Hematopoietic multipotent progenitor cell (in vitro differentiated cells): ENCODE measurements around the gene U2AF2. TPM values are rescaled to one million over a fixed set of nuclear protein-coding genes. Genes with fewer than 3 reads are reported as not detected.

ENCODE experiments used
- DNase-seq, 3 donors: peaks; one replicate each; pipeline ENCODE4 v3.0.0-alpha.2; 2011 to 2015; ENCODE audit warnings: low read depth in 2 of 3, low spot score in 2 of 3
- total RNA-seq: library from RNA; depleted of rRNA; stranded (reverse); fragments of >200 nt; gene quantifications from one replicate; pipeline ENCODE4 v1.2.3, GENCODE V29; 2012

U2AF2 gene
- total RNA-seq, 1 donor, result 158 TPM

DNA sequence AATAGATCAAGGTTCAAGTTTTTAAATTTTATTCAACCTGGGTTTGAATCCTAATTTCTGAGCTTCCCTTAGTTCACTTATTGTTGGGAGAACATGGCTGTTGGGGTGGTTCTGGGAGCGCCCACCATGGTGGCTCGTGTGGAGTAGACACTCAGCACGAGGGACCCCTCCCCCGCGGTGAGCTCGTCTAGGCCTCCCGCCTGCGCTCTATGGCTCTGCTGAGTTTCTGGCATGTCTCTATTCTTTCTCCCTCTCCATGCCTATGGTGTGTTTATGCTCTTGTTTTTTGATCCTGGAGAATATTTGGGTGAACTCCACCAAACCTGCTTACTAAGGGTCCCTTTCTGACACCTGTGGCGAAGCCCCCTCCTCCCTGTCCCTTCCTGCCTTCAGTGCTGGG is 18.6 kb downstream of the U2AF2 start:
- no peak for DNase-seq

DNA sequence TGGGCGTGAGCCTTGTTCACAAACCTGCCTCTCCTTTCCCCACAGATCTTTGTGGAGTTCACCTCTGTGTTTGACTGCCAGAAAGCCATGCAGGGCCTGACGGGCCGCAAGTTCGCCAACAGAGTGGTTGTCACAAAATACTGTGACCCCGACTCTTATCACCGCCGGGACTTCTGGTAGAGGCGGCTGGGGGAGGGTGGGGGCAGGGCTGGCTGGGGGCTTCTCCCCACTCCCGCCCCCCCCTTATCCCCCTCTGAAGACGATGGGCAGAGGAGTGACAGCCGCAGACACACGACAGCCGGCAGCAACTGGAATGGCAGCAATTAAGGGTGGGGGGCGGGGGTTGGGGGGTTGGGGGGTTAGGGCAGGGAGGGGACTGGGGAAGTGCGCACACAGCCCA is 19.1 kb downstream of the U2AF2 start:
- DNase-seq, result no peak

DNA sequence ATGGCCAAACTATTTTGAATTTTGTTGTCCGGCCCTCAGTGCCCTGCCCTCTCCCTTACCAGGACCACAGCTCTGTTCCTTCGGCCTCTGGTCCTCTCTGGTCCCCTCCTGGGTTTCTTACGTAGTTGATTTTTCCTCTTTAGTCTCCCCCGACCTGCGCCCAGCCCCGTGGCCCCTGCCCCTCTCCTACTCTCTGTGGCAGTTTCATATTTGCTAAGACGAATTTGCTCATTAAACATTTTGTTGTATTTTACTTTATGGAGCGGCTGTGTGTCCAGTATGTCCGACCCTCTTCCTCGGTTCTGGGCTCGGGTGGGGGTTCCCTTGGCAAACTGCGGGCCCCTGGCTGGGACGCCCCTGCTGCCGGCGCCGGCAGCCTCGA is 19.6 kb downstream of the U2AF2 start:
- no peak for DNase-seq

DNA sequence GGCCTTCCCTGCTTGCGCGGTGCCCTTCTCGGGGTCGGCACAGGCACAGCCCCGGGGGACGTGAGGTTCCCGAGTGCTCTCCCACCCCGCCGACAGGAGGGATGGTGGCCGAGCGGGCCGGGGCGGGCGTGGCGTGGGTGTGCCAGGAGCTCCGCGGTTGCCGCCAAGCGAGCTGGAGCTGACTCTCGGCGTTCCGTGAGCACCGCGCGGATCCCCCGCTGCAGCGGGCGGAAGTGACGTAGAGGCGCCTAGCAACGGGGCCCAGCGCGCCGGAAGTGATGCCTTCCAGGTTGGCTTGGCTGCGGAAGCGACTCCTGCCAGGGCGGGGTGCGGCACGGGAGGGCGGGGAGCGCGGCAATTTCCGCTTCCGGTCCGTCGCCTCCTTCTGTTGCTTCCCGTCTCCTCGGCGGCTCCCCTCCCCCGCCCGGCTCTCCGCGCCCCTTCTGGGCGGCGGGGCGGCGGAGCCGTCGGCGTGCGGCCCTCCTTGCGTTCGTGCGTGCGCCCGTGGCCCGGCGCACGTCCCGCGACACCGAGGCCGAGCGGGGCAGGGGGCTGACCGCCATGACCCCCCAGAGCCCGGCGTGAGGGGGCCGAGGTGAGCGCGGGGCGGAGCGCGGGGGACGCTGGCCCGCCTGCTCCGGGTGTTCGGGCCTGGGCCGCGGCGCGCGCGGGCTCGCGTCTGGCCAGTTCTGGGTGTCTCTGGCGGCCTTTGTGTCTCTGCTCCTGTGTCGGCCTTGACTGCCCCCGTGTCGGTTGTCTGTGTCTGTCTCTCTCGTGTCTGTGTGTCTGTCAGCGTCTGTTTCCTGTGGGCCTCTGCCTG is 20.2 kb downstream of the U2AF2 start, which contains the start of gene EPN1:
Gene EPN1, plus strand, starts transcription at position 386 of the 820 bp plus-strand sequence. CDS start 3,402 bp downstream, outside the sequence.
- peak; percentile 94 to 98 (median 97) for DNase-seq

DNA sequence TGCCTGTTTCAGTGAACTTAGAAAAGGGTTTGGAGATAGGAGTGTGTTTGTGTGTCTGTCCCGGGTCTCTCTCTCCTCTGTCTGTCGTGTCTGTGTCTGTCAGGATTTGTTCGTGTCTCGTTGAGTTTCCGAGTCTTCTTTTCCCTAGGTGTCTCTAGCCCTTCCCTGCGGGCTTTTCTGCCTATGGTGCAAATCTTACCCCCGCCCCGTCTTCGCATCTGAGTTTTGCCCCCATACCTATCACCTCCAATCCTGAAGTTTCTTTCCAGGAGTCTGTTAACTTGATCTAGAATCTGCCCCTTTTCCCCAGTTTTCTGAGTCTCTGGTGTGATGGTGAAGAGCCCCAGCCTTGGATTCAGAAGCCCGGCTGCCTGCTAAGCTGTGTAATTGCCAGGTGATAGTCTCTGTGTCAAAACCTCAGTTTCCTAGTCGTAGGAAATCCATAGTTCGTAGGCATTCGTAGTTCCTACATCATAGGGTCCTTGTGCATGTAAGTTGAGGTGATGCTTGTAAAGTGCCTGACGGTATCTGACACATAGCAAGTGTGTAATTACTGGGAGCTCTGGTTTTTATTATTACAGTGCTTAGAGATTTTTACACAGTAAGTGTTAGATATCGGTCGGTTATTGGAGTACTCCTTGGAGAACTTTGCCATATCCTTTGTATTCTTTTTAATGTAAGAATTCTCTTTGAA is 21.0 kb downstream of the U2AF2 start:
- no peak for DNase-seq

DNA sequence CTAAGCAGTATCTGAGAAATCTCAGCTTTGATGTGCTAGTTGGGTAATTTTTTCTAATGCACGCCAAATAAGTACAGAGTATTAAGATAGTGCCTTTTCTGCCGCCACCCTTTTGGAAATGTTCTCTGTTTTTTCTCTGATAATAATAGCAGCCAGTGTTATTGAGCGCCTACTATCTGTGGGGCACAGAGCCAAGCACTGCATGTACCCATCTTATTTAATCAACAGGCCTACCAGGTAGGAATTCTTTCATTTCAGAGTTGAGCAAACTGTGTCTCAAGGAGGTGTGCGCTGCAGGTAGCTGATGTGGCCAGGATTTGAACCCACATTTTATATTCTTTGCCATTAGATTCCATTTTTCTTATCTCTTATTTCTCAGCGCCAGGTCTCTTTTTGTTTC is 21.5 kb downstream of the U2AF2 start:
- DNase-seq, result no peak

DNA sequence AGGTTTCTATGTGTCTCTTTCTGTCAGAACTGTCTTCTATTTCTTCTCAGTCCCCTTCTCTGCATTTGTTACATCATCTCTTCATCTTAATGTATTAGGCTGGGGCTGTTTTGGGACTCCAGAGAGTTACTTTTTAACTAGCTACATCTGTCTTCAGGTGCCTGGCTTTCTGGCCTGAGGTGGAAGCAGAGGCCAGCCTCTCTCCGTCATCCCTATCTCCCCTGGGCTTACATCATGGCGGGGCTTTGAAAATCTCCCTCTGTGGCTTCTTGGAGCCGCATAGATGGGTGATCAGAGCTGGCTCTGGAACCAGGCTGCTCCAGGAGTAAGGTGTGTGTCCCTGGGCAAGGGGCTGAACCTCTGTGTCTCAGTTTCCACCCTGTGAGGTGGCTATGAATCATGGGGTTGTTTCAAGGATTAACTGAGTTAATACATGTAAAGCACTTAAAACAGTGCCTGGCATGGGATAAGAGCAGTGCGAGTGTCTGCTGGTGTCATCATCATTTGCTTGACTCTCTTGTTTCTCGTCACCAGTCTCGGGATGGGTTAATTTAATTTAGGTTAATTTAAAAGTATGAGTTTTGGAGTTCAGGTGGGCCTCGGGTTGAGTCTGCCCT is 22.2 kb downstream of the U2AF2 start:
- DNase-seq, result no peak

DNA sequence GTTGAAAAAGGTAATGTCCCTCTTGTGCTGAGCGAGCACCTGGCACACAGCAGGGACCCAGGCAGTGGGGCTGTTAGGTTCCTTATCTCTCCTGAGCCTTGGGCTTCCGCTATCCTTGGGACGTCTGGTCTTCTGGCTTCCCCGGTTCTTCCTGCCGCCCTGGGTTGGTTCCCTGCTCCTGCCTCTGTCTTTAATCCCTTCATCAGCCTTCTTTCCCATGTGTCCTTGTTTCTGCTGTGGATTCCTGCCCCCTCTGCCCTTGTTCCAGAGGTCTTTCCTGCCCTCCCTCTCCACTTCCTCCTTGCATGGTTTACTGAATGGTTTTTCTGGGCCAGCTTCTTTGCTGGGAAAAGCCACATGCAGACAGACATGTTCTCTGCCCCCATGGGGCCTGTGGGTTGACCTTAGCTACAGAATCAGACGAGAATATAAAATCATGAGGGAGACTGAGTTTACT is 22.8 kb downstream of the U2AF2 start:
- DNase-seq, result no peak

DNA sequence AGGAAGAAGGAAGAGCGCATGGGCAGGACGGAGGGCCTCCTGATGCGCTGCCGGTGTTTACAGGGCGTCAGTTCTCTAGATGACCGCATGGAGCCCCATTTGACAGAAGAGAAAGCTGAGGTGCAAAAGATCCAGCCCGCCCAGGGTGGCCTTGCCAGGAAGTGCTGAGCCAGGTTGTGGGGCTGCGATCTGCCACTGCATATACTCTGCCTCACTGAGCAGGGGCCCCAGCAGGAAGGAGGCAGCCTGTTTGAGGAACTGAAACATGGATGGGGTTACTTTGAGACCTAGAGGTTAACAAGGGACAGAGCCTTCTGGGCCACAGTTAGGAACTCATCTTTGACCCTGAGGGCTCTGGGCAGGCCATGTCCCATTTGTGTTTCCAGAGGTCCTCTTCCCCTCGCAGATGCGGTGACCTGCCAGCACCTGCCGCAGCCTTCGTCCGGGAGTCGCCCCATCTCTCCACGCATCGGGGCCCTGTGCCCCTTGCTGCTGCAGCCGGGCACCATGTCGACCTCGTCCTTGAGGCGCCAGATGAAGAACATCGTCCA is 23.4 kb downstream of the U2AF2 start:
- peak in 2 of 3 donors; percentile 14 to 16 for DNase-seq

DNA sequence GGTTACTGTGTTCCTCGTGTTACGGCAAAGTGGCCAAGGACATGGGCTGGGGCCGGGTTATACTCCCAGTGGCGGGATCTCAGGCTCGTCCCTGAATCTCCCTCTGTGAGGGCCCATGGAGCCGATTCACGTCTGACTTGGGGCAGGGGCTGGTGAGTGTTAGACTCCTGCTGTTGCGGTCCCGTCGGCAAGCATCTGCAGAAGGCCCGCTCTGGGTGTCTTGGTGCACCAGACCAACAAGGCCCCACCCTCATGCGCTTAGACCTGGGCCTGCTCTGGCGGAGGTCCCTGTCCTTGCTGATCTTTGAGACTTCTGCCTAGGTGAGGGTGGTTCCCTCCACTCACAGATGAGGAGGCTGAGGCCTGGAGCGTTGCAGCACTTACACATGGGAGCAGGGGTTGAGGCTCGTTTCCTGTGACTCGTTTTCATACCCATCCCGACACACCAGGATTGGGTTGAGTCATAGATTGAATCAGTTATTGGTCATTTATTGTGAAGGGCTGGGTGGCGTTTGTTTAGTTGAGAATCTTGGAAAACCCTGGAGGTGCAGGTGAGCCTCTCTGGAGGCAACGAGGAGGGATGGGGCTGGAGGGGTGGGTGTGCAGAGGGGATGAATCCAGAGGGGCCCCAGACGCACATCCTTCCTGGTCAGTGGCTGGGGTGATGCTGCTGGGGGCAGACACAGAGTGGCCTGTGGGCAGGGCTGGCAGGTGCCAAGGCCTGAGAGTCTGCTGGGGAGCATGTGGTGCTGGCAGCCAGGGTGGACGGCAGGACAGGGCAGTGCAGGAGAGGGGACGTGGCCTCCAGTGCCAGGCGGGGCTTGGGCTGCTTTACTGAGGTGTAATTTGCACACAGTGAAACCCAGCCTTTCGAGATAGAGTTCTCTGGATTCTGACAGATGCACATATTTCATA is 24.8 kb downstream of the U2AF2 start:
- no peak for DNase-seq

DNA sequence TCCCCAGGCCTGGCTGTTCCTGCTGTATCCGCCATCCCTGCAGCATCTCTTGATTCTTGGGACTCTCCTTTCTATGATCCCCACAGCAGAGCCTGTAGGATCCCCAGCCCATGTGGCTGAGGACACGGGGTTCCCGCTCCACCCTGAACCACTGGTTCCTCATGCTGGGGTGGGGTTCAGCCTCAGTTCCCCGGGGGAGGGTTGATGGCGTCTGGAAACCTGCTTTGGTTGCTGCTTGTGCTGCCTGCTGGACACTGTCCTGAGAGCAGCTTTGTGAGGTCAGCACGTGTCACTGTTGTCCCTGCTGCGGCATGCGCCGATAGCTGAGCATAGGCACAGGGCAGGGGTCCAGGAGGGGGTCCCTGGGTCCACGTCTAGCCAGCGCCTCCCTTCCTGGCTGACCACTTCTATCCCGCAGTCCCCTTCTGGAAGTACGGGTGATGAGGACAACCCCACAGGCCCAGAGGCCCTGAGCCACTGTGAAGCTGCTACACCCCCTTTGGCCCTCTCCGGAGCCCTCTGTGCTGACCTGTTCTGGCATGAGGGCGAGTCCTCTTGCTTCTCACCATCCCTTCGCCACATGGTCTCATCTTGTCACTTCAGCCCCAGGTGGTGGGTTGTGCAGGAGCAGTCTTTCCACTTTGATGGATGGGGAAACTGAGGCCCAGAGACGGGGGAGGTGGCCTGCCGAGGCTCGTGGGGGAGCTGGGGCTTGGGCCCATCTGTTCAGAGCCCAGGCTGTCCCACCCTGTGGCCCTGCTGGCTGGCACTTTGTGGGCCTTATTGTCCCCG is 25.7 kb downstream of the U2AF2 start:
- DNase-seq, result no peak

DNA sequence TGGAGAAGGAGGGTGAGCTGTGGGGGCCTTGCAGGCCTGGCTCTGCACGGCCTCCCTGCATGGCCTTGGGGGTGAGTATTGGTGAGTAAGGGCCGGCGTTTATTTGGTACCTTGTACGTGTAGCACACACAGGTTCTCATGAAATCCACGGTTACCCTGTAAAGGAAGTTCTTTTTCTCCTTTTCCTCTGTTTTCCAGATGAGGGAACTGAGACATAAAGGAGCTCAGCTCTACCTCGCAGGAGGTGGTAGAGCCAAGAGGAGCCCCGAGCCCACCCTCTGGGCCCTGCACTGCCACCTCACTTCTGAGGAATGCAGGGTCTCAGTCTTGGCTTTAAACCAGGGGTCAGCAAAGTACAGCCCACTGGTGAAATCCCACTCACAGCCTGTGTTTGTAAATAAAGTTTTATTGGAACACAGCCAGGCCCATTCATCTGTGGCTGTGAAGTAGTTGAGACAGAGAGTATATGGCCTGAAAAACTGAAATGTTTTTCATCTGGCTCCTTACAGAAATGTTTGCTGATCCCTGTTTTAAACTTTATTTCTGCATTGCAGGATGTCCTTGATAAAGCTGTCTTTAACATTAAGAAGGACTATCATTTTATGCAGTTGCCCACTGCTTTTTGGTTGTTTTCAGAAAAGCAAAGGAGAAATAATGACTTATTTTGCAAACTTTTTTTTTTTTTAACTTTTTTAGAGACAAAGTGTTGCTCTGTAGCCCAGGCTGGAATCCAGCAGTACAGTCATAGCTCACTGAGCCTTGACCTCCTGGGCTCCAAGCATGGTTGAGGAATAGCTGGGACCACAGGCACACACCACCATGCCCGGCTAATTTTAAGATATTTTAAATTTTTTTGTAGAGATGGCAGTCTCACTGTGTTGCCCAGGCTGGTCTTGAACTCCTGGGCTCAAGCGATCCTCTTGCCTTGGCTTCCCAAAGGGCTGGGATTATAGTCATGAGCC is 26.6 kb downstream of the U2AF2 start:
- no peak for DNase-seq

DNA sequence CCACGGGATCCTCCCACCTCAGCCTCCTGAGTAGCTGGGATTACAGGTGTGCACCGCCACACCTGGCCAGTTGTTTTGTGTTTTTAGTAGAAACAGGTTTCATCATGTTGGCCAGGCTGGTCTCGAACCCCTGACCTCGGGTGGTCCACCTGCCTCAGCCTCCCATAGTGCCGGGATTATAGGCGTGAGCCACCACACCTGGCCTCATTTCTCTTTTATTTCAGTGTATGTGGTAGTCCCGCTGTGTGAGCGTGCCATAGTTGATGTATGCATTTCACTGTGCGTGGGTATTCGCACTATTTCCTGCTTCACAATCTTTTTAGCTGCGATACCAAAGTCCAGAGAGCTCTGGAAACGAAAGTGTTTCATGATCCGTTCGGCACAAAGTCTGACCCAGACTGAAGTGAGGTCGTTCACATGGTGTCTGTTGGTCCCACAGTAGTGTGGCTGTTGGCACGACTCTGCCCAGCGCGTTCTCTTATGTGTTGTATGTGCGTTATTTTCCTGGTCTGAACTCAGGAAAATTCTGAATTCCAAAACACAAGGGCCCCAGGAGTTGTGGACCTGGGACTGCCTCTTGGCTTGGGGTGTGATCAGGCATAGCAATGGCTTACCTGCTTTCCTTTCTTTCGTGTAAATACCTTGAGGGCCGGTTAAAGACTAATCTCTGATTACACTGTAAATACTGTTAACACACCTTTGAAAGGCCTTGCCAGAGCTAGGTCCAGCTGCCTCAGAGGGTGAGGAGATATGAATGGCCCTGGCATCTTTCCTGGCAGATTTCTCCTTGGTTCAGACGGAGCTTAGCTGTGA is 28.8 kb downstream of the U2AF2 start:
- DNase-seq, result no peak

DNA sequence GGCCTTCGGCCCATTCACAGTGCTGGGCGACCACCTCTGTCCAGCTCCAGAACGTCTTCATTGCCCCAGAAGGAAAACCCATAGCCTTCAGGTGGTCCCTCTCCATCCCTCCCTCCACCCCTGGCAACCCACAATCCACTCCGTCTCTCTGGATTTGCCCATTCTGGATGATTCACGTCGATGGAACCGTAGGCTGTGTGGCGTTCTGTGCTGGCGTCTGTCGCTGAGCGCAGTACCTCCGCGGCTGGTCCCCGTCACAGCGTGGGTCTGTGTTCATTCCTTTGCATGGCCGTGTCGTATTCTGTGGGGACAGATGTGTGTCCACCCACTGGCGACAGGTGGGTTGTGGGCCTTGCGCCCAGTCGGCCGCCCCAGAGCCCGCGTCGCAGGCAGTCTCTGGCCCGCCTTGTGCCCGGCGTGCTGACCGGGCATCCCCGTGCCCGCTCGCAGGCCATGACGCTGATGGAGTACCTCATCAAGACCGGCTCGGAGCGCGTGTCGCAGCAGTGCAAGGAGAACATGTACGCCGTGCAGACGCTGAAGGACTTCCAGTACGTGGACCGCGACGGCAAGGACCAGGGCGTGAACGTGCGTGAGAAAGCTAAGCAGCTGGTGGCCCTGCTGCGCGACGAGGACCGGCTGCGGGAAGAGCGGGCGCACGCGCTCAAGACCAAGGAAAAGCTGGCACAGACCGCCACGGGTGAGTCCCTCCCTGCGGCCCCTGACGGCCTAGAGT is 30.3 kb downstream of the U2AF2 start:
- DNase-seq, result no peak

DNA sequence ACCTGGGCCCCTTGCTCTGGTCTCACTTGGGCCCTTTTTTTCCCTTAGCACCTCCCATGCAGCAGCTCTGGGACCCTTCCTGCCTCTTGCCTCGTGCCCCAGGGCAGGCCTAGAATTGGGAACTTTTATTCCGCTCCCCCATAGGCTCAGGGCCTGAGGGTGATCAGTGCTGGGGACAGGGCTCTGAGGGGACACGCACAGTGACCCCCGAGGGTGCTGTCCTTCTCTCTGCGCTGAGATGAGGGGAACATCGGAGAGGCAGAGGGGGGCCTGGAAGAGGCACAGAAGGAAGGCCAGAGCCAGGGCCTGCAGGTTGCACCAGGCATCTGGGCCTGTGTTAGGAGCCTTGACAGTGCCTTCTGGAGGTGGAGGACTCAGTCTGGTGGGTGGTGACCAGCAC is 30.9 kb downstream of the U2AF2 start:
- no peak for DNase-seq

DNA sequence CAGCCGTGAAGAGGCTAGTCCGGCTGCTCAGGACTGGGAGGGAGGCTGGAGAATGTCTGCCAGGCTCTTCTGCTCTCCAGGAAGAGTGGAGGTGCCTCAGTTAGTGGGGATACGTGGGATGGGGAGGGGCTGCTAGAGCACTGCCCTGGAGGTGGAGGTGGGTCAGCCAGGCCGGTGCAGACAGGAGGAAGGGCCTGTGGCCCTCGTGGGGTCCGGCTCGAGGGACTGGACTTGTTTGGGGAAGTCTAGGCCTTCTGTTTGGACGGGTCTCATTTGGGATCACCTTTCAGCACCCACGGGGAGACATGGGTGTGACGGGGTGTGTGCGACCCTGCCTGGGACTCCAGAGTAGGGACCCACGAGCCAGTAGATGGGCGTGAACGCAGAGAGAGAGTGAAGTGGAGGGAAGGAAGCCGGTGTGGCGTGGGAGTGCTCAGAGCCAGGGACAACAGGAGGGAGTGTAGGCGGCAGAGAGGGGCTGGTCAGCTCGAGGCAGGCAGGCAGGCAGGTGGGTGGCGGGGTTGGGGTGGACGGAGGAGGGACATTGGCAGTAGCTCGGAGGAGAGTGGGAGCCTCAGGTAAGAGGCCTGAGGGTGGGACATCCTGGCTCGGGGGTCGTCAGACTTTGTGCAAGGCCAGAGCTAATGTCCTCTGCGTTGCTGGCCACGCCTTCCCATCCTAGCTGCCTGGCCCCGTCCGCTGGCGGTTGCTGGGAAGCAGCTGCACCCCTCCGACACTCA is 31.6 kb downstream of the U2AF2 start:
- DNase-seq, result no peak
